K562 (cell line): ENCODE results near the gene HSDL2. TPM values are rescaled to one million over a fixed set of nuclear protein-coding genes. Genes with fewer than 3 reads are reported as not detected.

Experiments used
- BCOR ChIP-seq: fragments of 450-650 bp; IDR thresholded peaks from 2 replicates; pipeline ENCODE4 v1.6.1; 2016
- CREBBP ChIP-seq: IDR thresholded peaks from one replicate; pipeline ENCODE4 v1.6.1; 2012; ENCODE audit warnings: low read depth, mild to moderate bottlenecking, control low read depth, inconsistent platforms, low read length
- E2F3 ChIP-seq: fragments of 250-450 bp; sonication (Bioruptor Pico); IDR thresholded peaks from 2 replicates; pipeline ENCODE4 v1.4.0; 2020; ENCODE audit warnings: mild to moderate bottlenecking
- HLTF ChIP-seq: fragments of 450-650 bp; IDR thresholded peaks from 2 replicates; pipeline ENCODE4 v1.6.1; 2016
- KAT7 ChIP-seq: sonication (generic); formaldehyde crosslinking; IDR thresholded peaks from 2 replicates; pipeline ENCODE4 v1.8.0; 2022; ENCODE audit warnings: missing genetic modification reagents, mild to moderate bottlenecking, borderline replicate concordance
- KDM4B ChIP-seq, 2 experiments: fragments of 450-650 bp in 1 of 2; sonication (generic) in 1 of 2; IDR thresholded peaks; 2 replicates each; pipeline ENCODE4 v1.6.1; 2016 to 2017; ENCODE audit warnings: borderline replicate concordance in 2 of 2, antibody characterized with exemption in 1 of 2, low read depth in 1 of 2, mild to moderate bottlenecking in 1 of 2
- LCOR ChIP-seq: sonication (generic); formaldehyde crosslinking; IDR thresholded peaks from 2 replicates; pipeline ENCODE4 v1.8.0; 2022; ENCODE audit warnings: mild to moderate bottlenecking, missing genetic modification reagents
- RBM25 ChIP-seq: fragments of 200-400 bp; formaldehyde crosslinking; IDR thresholded peaks from 2 replicates; pipeline ENCODE4 v1.6.1; 2018; ENCODE audit warnings: low read length, low read depth, moderate library complexity; ENCODE audit not compliant: severe bottlenecking
- RUNX1 ChIP-seq: sonication (generic); IDR thresholded peaks from 2 replicates; pipeline ENCODE4 v1.6.1; 2016; ENCODE audit warnings: antibody characterized with exemption, low read depth
- SOX6 ChIP-seq: fragments of 450-650 bp; IDR thresholded peaks from 2 replicates; pipeline ENCODE4 v1.6.1; 2014; ENCODE audit warnings: mild to moderate bottlenecking
- ZKSCAN1 ChIP-seq: fragments of 150-350 bp; IDR thresholded peaks from 2 replicates; pipeline ENCODE4 v1.6.1; 2016; ENCODE audit warnings: low read depth, low read length
- ZNF146 ChIP-seq: IDR thresholded peaks from one replicate; pipeline ENCODE4 v1.6.1; 2018; ENCODE audit warnings: missing compliant biosample characterization; ENCODE audit not compliant: unreplicated experiment
- polyA plus RNA-seq, 8 experiments: library from polyadenylated mRNA; depleted of rRNA in 4 of 8; stranded (reverse) in 5 of 8; unstranded in 3 of 8; fragments of >200 nt; fragmentation: Nextera tagmentation in 2 of 8; fragmentation: Illumina TruSeq in 1 of 8; extraction: Ambion mirVana in 2 of 8; extraction: Trizol in 1 of 8; gene quantifications; 2 replicates each; pipeline versions ENCODE4 v1.2.1 to v1.2.3, GENCODE V29; 2011 to 2014; ENCODE audit warnings: inconsistent platforms in 1 of 8, missing spikeins in 1 of 8
- total RNA-seq, 7 experiments: library from RNA; depleted of rRNA in 6 of 7; stranded (reverse); fragments of >200 nt in 6 of 7; fragmentation: Illumina TruSeq in 2 of 7; extraction: Trizol in 2 of 7; gene quantifications; 2 replicates each; pipeline versions ENCODE4 v1.2.1 to v1.2.3, GENCODE V29; 2011 to 2021; ENCODE audit warnings: low replicate concordance in 1 of 7
- TF ChIP-seq, protein P1 (sequence below): fragments of 250-450 bp; sonication (Bioruptor Pico); IDR thresholded peaks from 2 replicates; pipeline ENCODE4 v1.8.0; 2021; ENCODE audit warnings: mild to moderate bottlenecking, moderate library complexity
- TF ChIP-seq, protein P2 (sequence below): IDR thresholded peaks from 2 replicates; pipeline ENCODE4 v1.6.1; 2014; ENCODE audit warnings: antibody characterized with exemption
- TF ChIP-seq, protein P3 (sequence below): sonication (generic); formaldehyde crosslinking; IDR thresholded peaks from 2 replicates; pipeline ENCODE4 v1.8.1; 2023; ENCODE audit warnings: mild to moderate bottlenecking, missing genetic modification reagents
- TF ChIP-seq, protein P4 (sequence below): fragments of 250-450 bp; sonication (Bioruptor Pico); IDR thresholded peaks from 2 replicates; pipeline ENCODE4 v1.4.0; 2020
- TF ChIP-seq, protein P5 (sequence below): fragments of 200-800 bp; sonication (Bioruptor generic); IDR thresholded peaks from 2 replicates; pipeline ENCODE4 v1.6.1; 2017; ENCODE audit warnings: missing genetic modification characterization, missing compliant biosample characterization

The HSDL2 gene
- total and polyA plus RNA-seq, 9 of the 15 experiments (the other 6 are each of a cell fraction or from before 2014, with no cell fraction given): 22.8 to 74.1 (median 35.6) TPM

DNA sequence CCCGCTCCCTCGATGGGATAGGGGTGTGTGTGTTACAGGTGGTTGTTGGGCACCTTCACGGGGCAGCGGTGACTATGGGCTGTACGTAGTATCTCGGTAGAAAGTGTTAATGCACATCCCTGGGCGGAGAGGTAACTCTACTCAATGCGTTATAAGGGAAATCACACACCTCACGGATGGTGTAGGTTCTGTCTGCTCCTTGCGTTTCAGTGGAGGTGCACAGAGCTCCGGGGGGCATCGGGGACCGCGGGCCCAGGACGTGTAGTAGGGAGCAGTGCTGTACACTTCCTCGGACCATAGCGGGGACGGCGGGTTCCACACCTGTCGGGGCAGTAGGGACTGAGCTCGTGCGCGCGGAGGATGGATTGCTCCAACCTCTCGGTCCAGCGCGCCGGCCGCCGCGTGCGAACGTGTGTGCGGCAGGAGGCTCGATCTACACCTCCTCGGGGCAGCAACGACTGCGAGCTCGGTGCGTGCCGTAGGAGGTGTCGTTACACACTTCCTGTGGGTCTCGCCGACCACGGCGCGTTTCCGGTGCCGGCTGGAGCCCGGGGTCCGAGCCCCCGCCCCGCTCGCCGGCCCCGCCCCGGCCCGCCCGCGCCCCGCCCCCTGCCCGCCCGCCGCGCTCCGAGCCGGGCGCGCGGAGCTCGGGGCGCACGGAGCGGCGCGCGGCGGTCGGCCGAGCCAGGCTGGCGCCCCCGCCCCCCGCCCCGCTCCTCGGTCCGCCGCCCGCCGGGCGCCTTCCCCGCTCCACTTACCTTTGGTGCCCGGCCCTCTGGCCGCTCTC is 106.5 kb downstream of the HSDL2 start, which contains the start of gene KIAA1958 (continued):
- TF ChIP-seq, protein P1, sequence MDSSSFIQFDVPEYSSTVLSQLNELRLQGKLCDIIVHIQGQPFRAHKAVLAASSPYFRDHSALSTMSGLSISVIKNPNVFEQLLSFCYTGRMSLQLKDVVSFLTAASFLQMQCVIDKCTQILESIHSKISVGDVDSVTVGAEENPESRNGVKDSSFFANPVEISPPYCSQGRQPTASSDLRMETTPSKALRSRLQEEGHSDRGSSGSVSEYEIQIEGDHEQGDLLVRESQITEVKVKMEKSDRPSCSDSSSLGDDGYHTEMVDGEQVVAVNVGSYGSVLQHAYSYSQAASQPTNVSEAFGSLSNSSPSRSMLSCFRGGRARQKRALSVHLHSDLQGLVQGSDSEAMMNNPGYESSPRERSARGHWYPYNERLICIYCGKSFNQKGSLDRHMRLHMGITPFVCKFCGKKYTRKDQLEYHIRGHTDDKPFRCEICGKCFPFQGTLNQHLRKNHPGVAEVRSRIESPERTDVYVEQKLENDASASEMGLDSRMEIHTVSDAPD (CRISPR knock-in tag): no peak
- TF ChIP-seq, protein P2, sequence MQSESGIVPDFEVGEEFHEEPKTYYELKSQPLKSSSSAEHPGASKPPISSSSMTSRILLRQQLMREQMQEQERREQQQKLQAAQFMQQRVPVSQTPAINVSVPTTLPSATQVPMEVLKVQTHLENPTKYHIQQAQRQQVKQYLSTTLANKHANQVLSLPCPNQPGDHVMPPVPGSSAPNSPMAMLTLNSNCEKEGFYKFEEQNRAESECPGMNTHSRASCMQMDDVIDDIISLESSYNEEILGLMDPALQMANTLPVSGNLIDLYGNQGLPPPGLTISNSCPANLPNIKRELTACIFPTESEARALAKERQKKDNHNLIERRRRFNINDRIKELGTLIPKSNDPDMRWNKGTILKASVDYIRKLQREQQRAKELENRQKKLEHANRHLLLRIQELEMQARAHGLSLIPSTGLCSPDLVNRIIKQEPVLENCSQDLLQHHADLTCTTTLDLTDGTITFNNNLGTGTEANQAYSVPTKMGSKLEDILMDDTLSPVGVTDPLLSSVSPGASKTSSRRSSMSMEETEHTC: no peak
- TF ChIP-seq BCOR: 0 out of 2 replicates have a peak, but pooled peaks have one; percentile 44
- TF ChIP-seq CREBBP: no peak
- TF ChIP-seq KDM4B (IDR thresholded peaks at IDR 0.05; ENCODE audit: borderline replicate concordance in 2 of 2, low read depth in 1 of 2): peak in 1 of 2 experiments; percentile 84; a peak in 2 of 4 replicates
- TF ChIP-seq, protein P3, sequence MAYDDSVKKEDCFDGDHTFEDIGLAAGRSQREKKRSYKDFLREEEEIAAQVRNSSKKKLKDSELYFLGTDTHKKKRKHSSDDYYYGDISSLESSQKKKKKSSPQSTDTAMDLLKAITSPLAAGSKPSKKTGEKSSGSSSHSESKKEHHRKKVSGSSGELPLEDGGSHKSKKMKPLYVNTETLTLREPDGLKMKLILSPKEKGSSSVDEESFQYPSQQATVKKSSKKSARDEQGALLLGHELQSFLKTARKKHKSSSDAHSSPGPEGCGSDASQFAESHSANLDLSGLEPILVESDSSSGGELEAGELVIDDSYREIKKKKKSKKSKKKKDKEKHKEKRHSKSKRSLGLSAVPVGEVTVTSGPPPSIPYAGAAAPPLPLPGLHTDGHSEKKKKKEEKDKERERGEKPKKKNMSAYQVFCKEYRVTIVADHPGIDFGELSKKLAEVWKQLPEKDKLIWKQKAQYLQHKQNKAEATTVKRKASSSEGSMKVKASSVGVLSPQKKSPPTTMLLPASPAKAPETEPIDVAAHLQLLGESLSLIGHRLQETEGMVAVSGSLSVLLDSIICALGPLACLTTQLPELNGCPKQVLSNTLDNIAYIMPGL (CRISPR knock-in tag): peak; percentile 96; the same call in 1 of the 2 replicates
- TF ChIP-seq, protein P4, sequence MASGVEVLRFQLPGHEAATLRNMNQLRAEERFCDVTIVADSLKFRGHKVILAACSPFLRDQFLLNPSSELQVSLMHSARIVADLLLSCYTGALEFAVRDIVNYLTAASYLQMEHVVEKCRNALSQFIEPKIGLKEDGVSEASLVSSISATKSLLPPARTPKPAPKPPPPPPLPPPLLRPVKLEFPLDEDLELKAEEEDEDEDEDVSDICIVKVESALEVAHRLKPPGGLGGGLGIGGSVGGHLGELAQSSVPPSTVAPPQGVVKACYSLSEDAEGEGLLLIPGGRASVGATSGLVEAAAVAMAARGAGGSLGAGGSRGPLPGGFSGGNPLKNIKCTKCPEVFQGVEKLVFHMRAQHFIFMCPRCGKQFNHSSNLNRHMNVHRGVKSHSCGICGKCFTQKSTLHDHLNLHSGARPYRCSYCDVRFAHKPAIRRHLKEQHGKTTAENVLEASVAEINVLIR (CRISPR knock-in tag): peak; percentile 58
- no peak for TF ChIP-seq RBM25
- 0 out of 2 replicates have a peak, but pooled peaks have one; percentile 34 for TF ChIP-seq ZKSCAN1
- peak; percentile 68; the same call in 1 of the 2 replicates for TF ChIP-seq LCOR
- TF ChIP-seq E2F3: peak; percentile 78; the same call in 1 of the 2 replicates
- TF ChIP-seq, protein P5, sequence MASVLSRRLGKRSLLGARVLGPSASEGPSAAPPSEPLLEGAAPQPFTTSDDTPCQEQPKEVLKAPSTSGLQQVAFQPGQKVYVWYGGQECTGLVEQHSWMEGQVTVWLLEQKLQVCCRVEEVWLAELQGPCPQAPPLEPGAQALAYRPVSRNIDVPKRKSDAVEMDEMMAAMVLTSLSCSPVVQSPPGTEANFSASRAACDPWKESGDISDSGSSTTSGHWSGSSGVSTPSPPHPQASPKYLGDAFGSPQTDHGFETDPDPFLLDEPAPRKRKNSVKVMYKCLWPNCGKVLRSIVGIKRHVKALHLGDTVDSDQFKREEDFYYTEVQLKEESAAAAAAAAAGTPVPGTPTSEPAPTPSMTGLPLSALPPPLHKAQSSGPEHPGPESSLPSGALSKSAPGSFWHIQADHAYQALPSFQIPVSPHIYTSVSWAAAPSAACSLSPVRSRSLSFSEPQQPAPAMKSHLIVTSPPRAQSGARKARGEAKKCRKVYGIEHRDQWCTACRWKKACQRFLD: no peak
- no peak; the same call in 1 of the 2 replicates for TF ChIP-seq KAT7 (CRISPR knock-in tag)
- peak; percentile 51 for TF ChIP-seq SOX6
- peak; percentile 64; the same call in 1 of the 2 replicates for TF ChIP-seq HLTF
- TF ChIP-seq ZNF146 (CRISPR knock-in tag): peak; percentile 16
- TF ChIP-seq RUNX1: peak; percentile 40; the same call in 1 of the 2 replicates
